ENCODE data around the gene PRICKLE4. TPM values are rescaled to one million over a fixed set of nuclear protein-coding genes. Genes with fewer than 3 reads are reported as not detected.

Gene PRICKLE4
- total and polyA plus RNA-seq, 2 donors (not counting 1 experiment from before 2014, with no cell fraction given) = 0.60 TPM; not detected in 1

Small RNAs within 50 kb of the gene (small RNA-seq; reads per million reads assigned to genes)
- gene AL365205.2 (ENCODE audit: insufficient read length, low read depth, low replicate concordance) (not detected), gene AL365205.3 (ENCODE audit: insufficient read length, low read depth, low replicate concordance) (not detected), gene RF00393 (ENCODE audit: insufficient read length, low read depth, low replicate concordance) (not detected)

Other genes with a start within 250 kb of the PRICKLE4 start
- gene FOXP4, start 234.4 kb upstream of the PRICKLE4 start, total RNA-seq = 37.5 and 38.7 TPM in 2 replicates
- gene FOXP4, start 234.4 kb upstream of the PRICKLE4 start, polyA plus RNA-seq = 15.9 and 17.0 TPM in 2 replicates
- gene MDFI, start 142.3 kb upstream of the PRICKLE4 start, total RNA-seq = not detected in 2 replicates
- not detected in 2 replicates for gene MDFI, start 142.3 kb upstream of the PRICKLE4 start, polyA plus RNA-seq
- gene TFEB, start 45.2 kb upstream of the PRICKLE4 start, total RNA-seq = 147 and 148 TPM in 2 replicates
- gene TFEB, start 45.2 kb upstream of the PRICKLE4 start, polyA plus RNA-seq = 77.4 and 113 TPM in 2 replicates
- not detected in 2 replicates for gene PGC, start 33.4 kb upstream of the PRICKLE4 start, total RNA-seq
- gene PGC, start 33.4 kb upstream of the PRICKLE4 start, polyA plus RNA-seq = not detected in 2 replicates
- 8.6 and 9.8 TPM in 2 replicates for gene FRS3, start 882 bp upstream of the PRICKLE4 start, total RNA-seq
- gene FRS3, start 882 bp upstream of the PRICKLE4 start, polyA plus RNA-seq = 8.7 and 12.0 TPM in 2 replicates
- gene TOMM6, start 6.9 kb downstream of the PRICKLE4 start, total RNA-seq = 117 and 130 TPM in 2 replicates
- 167 and 239 TPM in 2 replicates for gene TOMM6, start 6.9 kb downstream of the PRICKLE4 start, polyA plus RNA-seq
- gene USP49, start 114.6 kb downstream of the PRICKLE4 start, total RNA-seq = 7.5 and 9.9 TPM in 2 replicates
- gene USP49, start 114.6 kb downstream of the PRICKLE4 start, polyA plus RNA-seq = 2.6 and 3.2 TPM in 2 replicates
- gene MED20, start 140.4 kb downstream of the PRICKLE4 start, total RNA-seq = 18.2 and 24.2 TPM in 2 replicates
- gene MED20, start 140.4 kb downstream of the PRICKLE4 start, polyA plus RNA-seq = 4.6 and 5.3 TPM in 2 replicates
- gene BYSL, start 140.7 kb downstream of the PRICKLE4 start, total RNA-seq = 10.5 and 11.1 TPM in 2 replicates
- gene BYSL, start 140.7 kb downstream of the PRICKLE4 start, polyA plus RNA-seq = 5.8 and 6.0 TPM in 2 replicates
- gene CCND3, start 161.0 kb downstream of the PRICKLE4 start, total RNA-seq = 136 and 145 TPM in 2 replicates
- 218 and 298 TPM in 2 replicates for gene CCND3, start 161.0 kb downstream of the PRICKLE4 start, polyA plus RNA-seq

Measured in B cell (primary cell).